GM19467 (cell line): ENCODE measurements around the gene ASPA.
"Not testable (repeated sequence)": the region's sequence is repeated elsewhere in the genome, so short reads cannot be mapped to it uniquely, and the experiment has no call there.

Experiments used
- ATAC-seq: cut with Tn5 transposase; IDR thresholded peaks from one replicate; pipeline ENCODE4 v1.9.1; 2021; ENCODE audit warnings: mild to moderate bottlenecking, moderate library complexity; ENCODE audit not compliant: unreplicated experiment

The ASPA gene

GRCh38 chr17:3475812-3476610, at the start of gene ASPA:
TSS of gene ASPA (plus strand) at chr17:3475997. CDS start at chr17:3476160, 163 bp downstream.
- ATAC-seq, result no peak

GRCh38 chr17:3433215-3433614, 42.6 kb upstream of the ASPA start:
- ATAC-seq, result not testable (repeated sequence)

- ATAC-seq, result no peak
Measured at GRCh38 chr17:3433741-3434140, 42.1 kb upstream of the ASPA start, which contains the start of gene OR1E2. TSS of gene OR1E2 (minus strand) at chr17:3433841. CDS start at chr17:3433841, 0 bp downstream.

- no peak for ATAC-seq
Measured at GRCh38 chr17:3438368-3438767, 37.4 kb upstream of the ASPA start.

GRCh38 chr17:3440451-3440850, 35.3 kb upstream of the ASPA start:
- no peak for ATAC-seq

- no peak for ATAC-seq
Measured at GRCh38 chr17:3447625-3448024, 28.2 kb upstream of the ASPA start.

GRCh38 chr17:3448059-3448665, 27.6 kb upstream of the ASPA start:
- ATAC-seq, result no peak

GRCh38 chr17:3466355-3466754, 9.4 kb upstream of the ASPA start:
- not testable (repeated sequence) for ATAC-seq

- no peak for ATAC-seq
Measured at GRCh38 chr17:3469529-3469928, 6.3 kb upstream of the ASPA start.

- no peak for ATAC-seq
Measured at GRCh38 chr17:3471599-3471998, 4.2 kb upstream of the ASPA start, which contains the start of gene SPATA22. TSS of gene SPATA22 (minus strand) at chr17:3471819. CDS start at chr17:3469325, 2,494 bp downstream.

- no peak for ATAC-seq
Measured at GRCh38 chr17:3472137-3472536, 3.7 kb upstream of the ASPA start.

- ATAC-seq, result no peak
Measured at GRCh38 chr17:3474212-3474611, 1.6 kb upstream of the ASPA start.

GRCh38 chr17:3475251-3475685, 529 bp upstream of the ASPA start:
- ATAC-seq, result no peak

GRCh38 chr17:3479988-3480387, 4.2 kb downstream of the ASPA start:
- no peak for ATAC-seq

GRCh38 chr17:3482852-3483251, 7.1 kb downstream of the ASPA start:
- ATAC-seq, result no peak

- ATAC-seq, result no peak
Measured at GRCh38 chr17:3485481-3486068, 9.8 kb downstream of the ASPA start.

GRCh38 chr17:3497101-3497500, 21.3 kb downstream of the ASPA start:
- ATAC-seq, result no peak

- ATAC-seq, result no peak
Measured at GRCh38 chr17:3501344-3501743, 25.5 kb downstream of the ASPA start.

GRCh38 chr17:3502466-3502865, 26.7 kb downstream of the ASPA start:
- ATAC-seq, result no peak

- no peak for ATAC-seq
Measured at GRCh38 chr17:3503285-3503684, 27.5 kb downstream of the ASPA start.

GRCh38 chr17:3505008-3505407, 29.2 kb downstream of the ASPA start:
- no peak for ATAC-seq

- no peak for ATAC-seq
Measured at GRCh38 chr17:3506054-3506453, 30.3 kb downstream of the ASPA start.
